Measurements from ENCODE around the gene TPRN. TPM values are rescaled to one million over a fixed set of nuclear protein-coding genes. Genes with fewer than 3 reads are reported as not detected.

TPRN gene
- total and polyA plus RNA-seq, 2 of the 4 experiments (the other 2 are of a cell fraction): 1.8 to 5.3 TPM

DNA sequence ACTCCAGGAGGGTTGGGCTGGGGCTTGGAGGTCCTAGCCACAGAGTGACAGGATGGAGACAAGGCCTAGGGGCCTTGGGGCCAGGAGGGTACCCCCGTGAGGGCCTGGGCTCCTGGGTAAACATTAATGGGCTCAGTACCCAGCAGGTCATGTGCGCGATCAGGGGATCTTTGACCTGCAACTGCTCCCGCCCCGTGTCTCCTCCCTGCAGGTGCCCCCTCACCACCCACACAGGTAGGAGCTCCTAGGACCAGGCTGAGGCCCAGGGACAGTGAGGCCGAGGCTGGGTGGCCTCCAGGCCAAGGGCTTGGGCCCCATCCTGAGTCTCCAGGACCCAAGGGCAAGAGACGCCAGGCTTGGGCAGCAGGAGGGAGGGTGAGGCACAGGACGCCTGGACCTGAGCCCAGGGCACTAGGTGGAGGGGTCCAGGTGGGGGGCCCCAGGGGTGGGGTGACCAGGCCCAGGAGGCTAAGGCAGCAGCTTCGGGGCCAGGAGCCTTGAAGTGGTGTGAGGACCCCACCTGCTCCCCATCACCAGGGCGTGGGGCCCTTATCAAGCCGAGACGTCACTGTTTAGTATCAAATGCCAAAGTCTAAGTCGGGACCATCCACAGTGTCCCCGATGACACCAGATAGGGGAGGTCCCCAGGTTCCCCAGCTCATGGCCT is 30.3 kb upstream of the TPRN start, which contains the start of gene SLC34A3:
TSS of gene SLC34A3 (plus strand) at position 197 of the 667 bp plus-strand sequence. CDS start 802 bp downstream, outside the sequence.
- CTCF ChIA-PET: no interaction called here
- intact Hi-C loops (cut with micrococcal nuclease): no loop called here

More for the DNA sequence above, 30.3 kb upstream of the TPRN start, which contains the start of gene SLC34A3:
- dilution Hi-C loops (cut with HindIII; ENCODE audit: low sequenced_read_pairs, unreplicated experiment): no loop called here
- ATAC-seq (ENCODE audit: low read depth) (no peak), DNase-seq (no peak)
- H2AFZ ChIP-seq (replicated peaks; ENCODE audit: low read length, poor library complexity): no peak within 1 kb of the TSS
- H3K4ac ChIP-seq (ENCODE audit: low read depth, low read length): no peak within 1 kb of the TSS
- in situ Hi-C loops (cut with MboI; ENCODE audit: low sequenced_read_pairs): no loop called here
- no TSS peak for BruUV-seq (replicated peaks)
- no peak within 1 kb of the TSS for H3K23ac ChIP-seq (ENCODE audit: low read depth, low read length)
- no peak within 1 kb of the TSS for H3K4me2 ChIP-seq (ENCODE audit: low read depth, low read length)
- H3K9ac ChIP-seq (ENCODE audit: low read depth, low read length): no peak within 1 kb of the TSS
- WGBS, 2 experiments (ENCODE audit: extremely low coverage in 2 of 2, insufficient read length in 1 of 2): 61% methylated on average over 5 of the region's 14 CpGs; no CpG with 5 or more reads in 1 of the 2 experiments
- H2BK15ac ChIP-seq (ENCODE audit: low read depth, low read length): no peak within 1 kb of the TSS
- no peak within 1 kb of the TSS for H3K27ac ChIP-seq (ENCODE audit: insufficient read depth, low read length)
- H3K9me3 ChIP-seq (ENCODE audit: control insufficient read depth, insufficient read depth, low read length): no peaks in the 10 kb centered on the region
- no peak within 1 kb of the TSS for H2AK9ac ChIP-seq (replicated peaks; ENCODE audit: low read depth, low read length, poor library complexity)
- no peaks in the 10 kb centered on the region for H3K9me1 ChIP-seq (ENCODE audit: insufficient read depth, low read length)
- H2BK120ac ChIP-seq (ENCODE audit: low read depth, low read length): no peak within 1 kb of the TSS
- no peak within 1 kb of the TSS for H2BK20ac ChIP-seq (ENCODE audit: low read depth, low read length)
- H3K4me3 ChIP-seq (ENCODE audit: insufficient read depth, low read depth, low read length): no peak within 1 kb of the TSS
- no peaks in the 10 kb centered on the region for H4K20me1 ChIP-seq (ENCODE audit: insufficient read depth, low read length)
- no peak within 1 kb of the TSS for H3K14ac ChIP-seq (replicated peaks; ENCODE audit: low read depth, low read length)
- POLR2A ChIA-PET (ENCODE audit: unreplicated experiment): interaction anchor here (0.6 kb wide), 1 partner anchor 30 kb away, joined by 16 read pairs; no protein-coding TSS in a partner anchor
- H3K56ac ChIP-seq (ENCODE audit: extremely low read depth, insufficient read depth, low read length): no peak within 1 kb of the TSS
- H4K5ac ChIP-seq (ENCODE audit: low read depth, low read length): no peak within 1 kb of the TSS
- peaks cover 1% of the 10 kb centered on the region; the same call in 1 of the 2 replicates for H3K27me3 ChIP-seq (ENCODE audit: control insufficient read depth, insufficient read depth, low read length)
- TF ChIP-seq ELK1 (IDR thresholded peaks at IDR 0.05; ENCODE audit: borderline replicate concordance, low read depth, low read length): no peak
- TF ChIP-seq CEBPB (IDR thresholded peaks at IDR 0.05; ENCODE audit: low read depth, low read length): no peak
- TF ChIP-seq CHD1 (IDR thresholded peaks at IDR 0.05; ENCODE audit: low read depth, low read length): no peak
- no peak for TF ChIP-seq MAFK (IDR thresholded peaks at IDR 0.05; ENCODE audit: low read depth, low read length)
- TF ChIP-seq POLR2A (IDR thresholded peaks at IDR 0.05; ENCODE audit: low read depth, low read length): no peak
- TF ChIP-seq MAZ (IDR thresholded peaks at IDR 0.05; ENCODE audit: borderline replicate concordance, low read depth, low read length): no peak
- TF ChIP-seq RCOR1 (IDR thresholded peaks at IDR 0.05; ENCODE audit: insufficient replicate concordance, low read length): no peak
- no peak for TF ChIP-seq SMC3 (IDR thresholded peaks at IDR 0.05; ENCODE audit: low read depth, low read length)
- TF ChIP-seq, protein P1, sequence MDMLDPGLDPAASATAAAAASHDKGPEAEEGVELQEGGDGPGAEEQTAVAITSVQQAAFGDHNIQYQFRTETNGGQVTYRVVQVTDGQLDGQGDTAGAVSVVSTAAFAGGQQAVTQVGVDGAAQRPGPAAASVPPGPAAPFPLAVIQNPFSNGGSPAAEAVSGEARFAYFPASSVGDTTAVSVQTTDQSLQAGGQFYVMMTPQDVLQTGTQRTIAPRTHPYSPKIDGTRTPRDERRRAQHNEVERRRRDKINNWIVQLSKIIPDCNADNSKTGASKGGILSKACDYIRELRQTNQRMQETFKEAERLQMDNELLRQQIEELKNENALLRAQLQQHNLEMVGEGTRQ (IDR thresholded peaks at IDR 0.05; ENCODE audit: low read depth, low read length): no peak
- TF ChIP-seq NFE2L2 (IDR thresholded peaks at IDR 0.05; ENCODE audit: low read depth, low read length): no peak
- no peaks in the 10 kb centered on the region for H3K79me1 ChIP-seq (ENCODE audit: low read depth in 1 of 2, low read length in 2 of 2)
- peaks cover 2% of the 10 kb centered on the region; the same call in 1 of the 2 replicates for H3K4me1 ChIP-seq (ENCODE audit: control insufficient read depth, insufficient read depth, low read length)
- no peak within 1 kb of the TSS for H4K91ac ChIP-seq (ENCODE audit: insufficient read depth, low read depth, low read length)
- H3K36me3 ChIP-seq (ENCODE audit: control insufficient read depth, insufficient read depth, low read length): no peaks in the 10 kb centered on the region
- no peak within 1 kb of the TSS for H2BK5ac ChIP-seq (ENCODE audit: low read depth, low read length, poor library complexity, severe bottlenecking)
- no peak within 1 kb of the TSS for H4K8ac ChIP-seq (ENCODE audit: low read depth in 2 of 2, low read length in 2 of 2)
- no peak within 1 kb of the TSS for H3K18ac ChIP-seq (ENCODE audit: low read depth, low read length)
- no peak within 1 kb of the TSS for H2AK5ac ChIP-seq (ENCODE audit: low read depth, low read length)
